ENCODE measurements around the gene PROZ. TPM values are rescaled to one million over a fixed set of nuclear protein-coding genes. Genes with fewer than 3 reads are reported as not detected.

The PROZ gene
- total and polyA plus RNA-seq, 9 of the 15 experiments (the other 6 are each of a cell fraction or from before 2014, with no cell fraction given) = not detected

- Histone ChIP-seq H3K79me2 (ENCODE audit: control insufficient read depth, insufficient read depth, low read length) (no peaks in the 10 kb centered on the region), H4K20me1 (replicated peaks; ENCODE audit: control insufficient read depth, insufficient read depth, low read length) (no peaks in the 10 kb centered on the region), H3K9me1 (ENCODE audit: control insufficient read depth, insufficient read depth, low read length) (no peaks in the 10 kb centered on the region), H2AFZ (ENCODE audit: low read depth, low read length) (no peak overlapping the region), H3K4me3 (no peak overlapping the region), H3K4me1 (replicated peaks in 1 of 2; ENCODE audit: control insufficient read depth in 2 of 2, insufficient read depth in 2 of 2, low read length in 2 of 2) (peaks cover 19 to 31% of the 10 kb centered on the region in 2 experiments; a peak in 4 of 5 replicates), H3K9me3 (replicated peaks; ENCODE audit: control insufficient read depth, insufficient read depth, low read depth, low read length) (no peaks in the 10 kb centered on the region; the same call in 1 of the 2 replicates), H3K4me2 (ENCODE audit: insufficient read depth, low read length) (no peak overlapping the region), H3K36me3 (ENCODE audit: control insufficient read depth, insufficient read depth, low read length) (no peaks in the 10 kb centered on the region), H3K27me3 (ENCODE audit: control insufficient read depth in 2 of 2, insufficient read depth in 2 of 2, low read length in 2 of 2) (no peaks in the 10 kb centered on the region), H3K27ac (ENCODE audit: extremely low read depth, low read depth, low read length) (no peak overlapping the region), H3K9ac (ENCODE audit: insufficient read depth in 1 of 2, low read depth in 2 of 2, low read length in 2 of 2) (no peak overlapping the region)
- intact Hi-C loops (cut with micrococcal nuclease) (no loop called here), in situ Hi-C loops (cut with MboI) (no loop called here)
- WGBS (ENCODE audit: insufficient coverage, low coverage, missing lambda C conversion rate) = 88% methylated on average over 8 of the region's 9 CpGs
- TF ChIP-seq RAD51 (IDR thresholded peaks at IDR 0.05; ENCODE audit: borderline replicate concordance, low read depth) = no peak
- no peak for TF ChIP-seq ETV6 (IDR thresholded peaks at IDR 0.05; ENCODE audit: borderline replicate concordance in 1 of 2, low read depth in 2 of 2, low read length in 1 of 2)
- TF ChIP-seq ETV6 (CRISPR knock-in tag; IDR thresholded peaks at IDR 0.05; ENCODE audit: borderline replicate concordance) = no peak
- TF ChIP-seq ILF3 (IDR thresholded peaks at IDR 0.05; ENCODE audit: borderline replicate concordance) = no peak
- TF ChIP-seq CREBBP (IDR thresholded peaks at IDR 0.05; ENCODE audit: low read depth, low read length) = no peak
- no peak for TF ChIP-seq ZNF12 (CRISPR knock-in tag; IDR thresholded peaks at IDR 0.05)
- no peak for TF ChIP-seq ZNF609 (CRISPR knock-in tag; IDR thresholded peaks at IDR 0.05; ENCODE audit: borderline replicate concordance)
- TF ChIP-seq TBP (optimal IDR thresholded peaks at IDR 0.05; ENCODE audit: low read depth, low read length) = no peak
- TF ChIP-seq ATF7 (IDR thresholded peaks at IDR 0.05) = no peak
- TF ChIP-seq PTBP1 (IDR thresholded peaks at IDR 0.05; ENCODE audit: low read depth, low read length) = no peak
- TF ChIP-seq FOXK2 (conservative IDR thresholded peaks at IDR 0.05 in 1 of 2, IDR thresholded peaks at IDR 0.05 in 1 of 2; ENCODE audit: low read depth in 2 of 2) = no peak
- no peak for TF ChIP-seq SREBF1 (IDR thresholded peaks at IDR 0.05; ENCODE audit: borderline replicate concordance, low read depth, low read length)
- no peak for TF ChIP-seq SMAD4 (CRISPR knock-in tag; conservative IDR thresholded peaks at IDR 0.05)
- TF ChIP-seq LCOR (CRISPR knock-in tag; IDR thresholded peaks at IDR 0.05) = no peak
- no peak for TF ChIP-seq ZC3H8 (IDR thresholded peaks at IDR 0.05)
- TF ChIP-seq ZFP36 (IDR thresholded peaks at IDR 0.05; ENCODE audit: low read depth, low read length, partially characterized antibody) = no peak
- TF ChIP-seq KAT2B (IDR thresholded peaks at IDR 0.05; ENCODE audit: low read depth, low read length) = no peak
- TF ChIP-seq ZNF561 (CRISPR knock-in tag; conservative IDR thresholded peaks at IDR 0.05) = no peak
- TF ChIP-seq TEAD4 (IDR thresholded peaks at IDR 0.05; ENCODE audit: low read length) = no peak
- no peak for TF ChIP-seq TEAD4 (CRISPR knock-in tag; IDR thresholded peaks at IDR 0.05; ENCODE audit: borderline replicate concordance)
- no TSS peak for BruUV-seq (replicated peaks)
- ATAC-seq (no peak), DNase-seq (ENCODE audit: extremely low read depth in 1 of 4, low spot score in 3 of 4) (no peak), FAIRE-seq (no peak)
- ChIA-PET CTCF (ENCODE audit: low intra/inter-chr PET ratio) (no interaction called here), POLR2A (no interaction called here)
Measured at GRCh38 chr13:113155982-113156655, 2.3 kb upstream of the PROZ start.

Data from K562 (cell line).